ENCODE data around the gene LSAMP.

DNA sequence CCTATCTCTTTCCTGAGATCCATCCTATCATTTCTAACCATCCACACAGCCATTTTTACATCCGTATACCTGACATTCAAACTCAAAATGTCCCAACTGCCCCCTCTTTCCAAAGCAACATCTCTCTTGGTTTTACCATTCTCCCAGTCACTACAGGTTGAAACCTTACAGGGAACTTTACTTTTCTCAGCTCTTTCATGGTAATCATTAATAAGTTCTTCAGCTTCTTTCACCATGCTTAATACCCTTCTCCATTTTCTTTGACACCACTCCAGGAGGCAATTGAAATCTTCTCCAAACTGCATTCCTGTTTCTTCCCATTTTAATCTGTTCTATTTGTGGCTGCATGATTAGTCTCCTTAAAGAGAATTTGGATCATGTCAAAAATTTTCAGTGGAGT is 469.5 kb downstream of the LSAMP start:
- TF ChIP-seq, protein P1, sequence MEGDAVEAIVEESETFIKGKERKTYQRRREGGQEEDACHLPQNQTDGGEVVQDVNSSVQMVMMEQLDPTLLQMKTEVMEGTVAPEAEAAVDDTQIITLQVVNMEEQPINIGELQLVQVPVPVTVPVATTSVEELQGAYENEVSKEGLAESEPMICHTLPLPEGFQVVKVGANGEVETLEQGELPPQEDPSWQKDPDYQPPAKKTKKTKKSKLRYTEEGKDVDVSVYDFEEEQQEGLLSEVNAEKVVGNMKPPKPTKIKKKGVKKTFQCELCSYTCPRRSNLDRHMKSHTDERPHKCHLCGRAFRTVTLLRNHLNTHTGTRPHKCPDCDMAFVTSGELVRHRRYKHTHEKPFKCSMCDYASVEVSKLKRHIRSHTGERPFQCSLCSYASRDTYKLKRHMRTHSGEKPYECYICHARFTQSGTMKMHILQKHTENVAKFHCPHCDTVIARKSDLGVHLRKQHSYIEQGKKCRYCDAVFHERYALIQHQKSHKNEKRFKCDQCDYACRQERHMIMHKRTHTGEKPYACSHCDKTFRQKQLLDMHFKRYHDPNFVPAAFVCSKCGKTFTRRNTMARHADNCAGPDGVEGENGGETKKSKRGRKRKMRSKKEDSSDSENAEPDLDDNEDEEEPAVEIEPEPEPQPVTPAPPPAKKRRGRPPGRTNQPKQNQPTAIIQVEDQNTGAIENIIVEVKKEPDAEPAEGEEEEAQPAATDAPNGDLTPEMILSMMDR (IDR thresholded peaks at IDR 0.05): no peak
- no peak for TF ChIP-seq POLR2AphosphoS5 (IDR thresholded peaks at IDR 0.05)
